Erythroblast (primary cell): Measurements from ENCODE around the gene IPO11.

ENCODE experiments used
- GATA1 ChIP-seq: IDR thresholded peaks from 2 replicates; pipeline ENCODE4 v1.6.1; 2011; ENCODE audit warnings: low read depth, mild to moderate bottlenecking, control low read depth, low read length, moderate library complexity
- POLR2A ChIP-seq: IDR thresholded peaks from 2 replicates; pipeline ENCODE4 v1.6.1; 2011; ENCODE audit warnings: mild to moderate bottlenecking, low read length

DNA sequence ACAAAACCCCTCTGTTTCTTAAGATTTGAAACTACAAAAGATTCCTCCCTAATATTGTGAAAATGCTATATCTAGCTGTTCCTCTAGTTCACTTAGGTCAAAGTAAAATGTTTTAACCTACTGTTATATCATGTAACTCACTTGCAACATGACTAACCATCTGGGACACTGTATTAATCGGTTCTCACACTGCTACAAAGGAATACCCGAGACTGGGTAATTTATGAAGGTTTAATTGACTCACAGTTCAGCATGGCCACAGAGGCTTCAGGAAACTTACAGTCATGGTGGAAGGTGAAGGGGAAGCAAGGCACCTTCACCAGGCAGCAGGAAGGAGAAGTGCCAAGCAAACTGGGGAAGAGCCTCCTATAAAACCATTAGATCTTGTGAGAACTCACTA, 43.5 kb upstream of the IPO11 start:
- no peak for TF ChIP-seq POLR2A
- TF ChIP-seq GATA1, result no peak
